ENCODE results near the gene MEI1.

GRCh38 chr22:41725510-41726110 lies 26.3 kb downstream of the MEI1 start:
- TF ChIP-seq CTCF (conservative IDR thresholded peaks at IDR 0.05) (no peak), ZFX (IDR thresholded peaks at IDR 0.05) (no peak)

All from C4-2B (cell line).